HG03108 (cell line): ENCODE data around the gene MPO.

Experiments
- ATAC-seq: cut with Tn5 transposase; IDR thresholded peaks from one replicate; pipeline ENCODE4 v1.9.1; 2021; ENCODE audit warnings: moderate library complexity; ENCODE audit not compliant: unreplicated experiment

Gene MPO

DNA sequence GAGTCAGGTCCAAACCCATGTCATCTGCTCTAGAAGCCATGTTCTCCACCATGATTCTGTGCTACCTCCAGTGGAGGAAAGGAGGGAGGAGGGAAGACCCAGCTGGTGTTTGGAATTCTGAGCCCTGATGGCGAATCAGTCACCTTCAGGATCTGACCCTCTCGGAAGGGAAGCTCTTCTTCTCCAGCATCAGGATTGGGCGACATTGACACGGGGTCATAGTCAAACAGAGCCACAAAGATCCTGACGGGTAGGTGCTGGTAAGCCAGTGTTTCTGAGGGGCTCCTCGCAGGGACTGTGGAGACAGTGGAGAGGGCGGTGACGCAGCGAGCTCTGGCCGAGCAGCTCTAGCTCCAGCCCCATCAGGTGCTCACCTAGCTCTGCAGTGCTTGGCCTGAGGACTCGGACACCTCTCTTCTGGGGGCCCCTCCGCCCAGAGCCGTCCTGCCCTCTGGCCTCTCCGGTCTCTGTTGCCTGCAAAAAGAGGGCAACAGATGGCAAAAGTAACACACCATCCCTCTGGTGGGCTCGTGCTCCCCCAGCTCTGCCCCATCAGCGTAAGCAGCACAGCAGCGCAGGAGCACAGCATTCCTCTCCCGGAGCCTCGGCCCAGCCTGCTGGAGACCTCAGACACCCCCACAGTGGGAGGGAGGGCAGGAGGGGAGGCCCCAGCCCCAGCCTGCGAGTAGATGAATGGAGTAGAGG, 26.9 kb upstream of the MPO start:
- no peak for ATAC-seq

DNA sequence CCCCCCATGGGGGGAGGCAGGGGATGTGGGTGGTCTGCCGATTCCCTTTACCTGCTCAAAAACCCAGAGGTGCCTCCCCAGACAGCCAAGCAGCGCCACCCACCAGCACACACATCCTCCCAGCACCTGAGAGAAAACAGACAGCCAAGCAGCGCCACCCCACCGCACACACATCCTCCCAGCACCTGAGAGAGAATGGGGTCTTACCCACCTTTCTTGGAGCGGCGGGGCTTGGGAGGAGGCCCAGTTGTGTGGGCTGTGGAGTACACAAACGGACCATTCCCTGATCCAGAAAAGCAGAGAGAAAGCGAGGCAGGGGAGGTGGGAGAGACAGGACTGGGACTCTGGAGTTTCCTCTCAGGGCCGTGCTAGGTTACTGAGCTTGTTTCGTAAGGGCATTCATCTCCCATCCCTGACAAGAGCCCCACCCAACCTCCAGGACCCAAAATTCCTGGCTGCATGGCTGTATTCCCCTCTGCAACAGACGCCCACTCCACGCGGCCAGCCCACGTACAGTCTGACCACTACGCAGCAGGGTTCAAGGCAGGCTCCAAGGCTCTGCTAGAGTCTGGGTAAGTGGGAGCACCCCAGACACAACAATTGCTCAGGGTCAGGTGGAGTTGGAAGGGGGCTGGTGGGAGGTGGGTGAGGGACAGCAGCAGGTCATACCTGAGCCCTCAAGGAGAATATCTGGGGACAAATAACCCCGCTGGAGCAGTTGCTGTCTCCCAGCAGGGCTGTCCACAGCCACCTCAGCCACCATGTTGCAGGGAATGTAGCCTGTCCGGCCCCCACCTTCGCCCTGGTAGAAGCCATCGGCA, 25.6 kb upstream of the MPO start:
- ATAC-seq, result no peak

DNA sequence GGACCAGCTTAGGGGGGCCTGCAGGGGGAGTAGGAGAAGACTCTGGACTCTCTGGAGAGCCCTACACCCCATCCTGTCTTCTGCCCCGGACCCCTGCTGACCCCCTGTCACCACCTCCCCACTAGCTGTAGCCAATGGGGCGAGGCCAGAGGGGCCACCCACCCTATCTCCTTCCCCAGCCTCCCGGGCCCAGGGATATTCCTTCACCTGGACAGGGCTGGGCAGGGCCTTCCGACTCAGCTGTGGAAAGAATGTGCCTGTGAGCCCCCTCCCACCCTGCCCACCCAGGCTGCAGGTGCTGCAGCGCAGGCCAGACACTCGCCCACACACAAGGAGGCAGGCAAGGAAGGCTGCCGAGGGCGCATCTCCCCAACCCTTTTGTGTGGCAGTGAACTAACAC, 24.9 kb upstream of the MPO start:
- no peak for ATAC-seq

DNA sequence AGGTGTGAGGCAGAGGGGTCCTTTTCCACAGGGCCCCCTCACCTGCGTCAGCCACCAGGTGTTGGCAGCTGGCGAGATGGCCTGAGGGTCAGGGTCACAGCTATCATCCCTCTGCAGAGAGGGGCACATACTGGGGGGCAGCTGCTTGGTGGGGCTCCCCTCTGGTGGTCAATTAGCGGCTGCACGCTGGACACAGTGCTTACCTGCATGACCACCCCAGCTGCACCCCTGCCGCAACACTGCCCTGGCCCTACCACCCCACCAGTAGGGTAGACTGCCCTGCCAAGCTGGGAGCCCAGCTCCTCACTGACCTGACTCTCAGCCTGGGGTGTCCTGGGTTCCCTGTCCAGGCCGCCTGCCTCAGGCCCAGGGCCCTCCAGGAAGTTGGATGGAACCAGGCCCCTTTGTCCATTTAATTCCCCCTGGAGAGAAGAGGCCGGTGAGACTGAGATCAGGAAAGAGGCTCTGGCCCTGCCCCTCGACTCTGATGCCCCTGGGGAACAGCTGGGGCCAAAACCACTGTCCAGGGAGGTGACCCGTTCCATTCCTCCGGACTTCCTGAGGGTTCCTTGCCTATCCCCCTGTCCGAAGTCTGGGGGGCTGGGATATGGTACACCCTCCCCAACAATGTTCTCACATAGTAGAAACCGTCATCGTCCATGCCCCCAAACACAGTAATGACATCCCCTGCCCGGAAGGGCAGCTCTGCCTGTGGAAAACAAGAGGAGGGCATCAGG, 24.2 kb upstream of the MPO start:
- ATAC-seq, result no peak

DNA sequence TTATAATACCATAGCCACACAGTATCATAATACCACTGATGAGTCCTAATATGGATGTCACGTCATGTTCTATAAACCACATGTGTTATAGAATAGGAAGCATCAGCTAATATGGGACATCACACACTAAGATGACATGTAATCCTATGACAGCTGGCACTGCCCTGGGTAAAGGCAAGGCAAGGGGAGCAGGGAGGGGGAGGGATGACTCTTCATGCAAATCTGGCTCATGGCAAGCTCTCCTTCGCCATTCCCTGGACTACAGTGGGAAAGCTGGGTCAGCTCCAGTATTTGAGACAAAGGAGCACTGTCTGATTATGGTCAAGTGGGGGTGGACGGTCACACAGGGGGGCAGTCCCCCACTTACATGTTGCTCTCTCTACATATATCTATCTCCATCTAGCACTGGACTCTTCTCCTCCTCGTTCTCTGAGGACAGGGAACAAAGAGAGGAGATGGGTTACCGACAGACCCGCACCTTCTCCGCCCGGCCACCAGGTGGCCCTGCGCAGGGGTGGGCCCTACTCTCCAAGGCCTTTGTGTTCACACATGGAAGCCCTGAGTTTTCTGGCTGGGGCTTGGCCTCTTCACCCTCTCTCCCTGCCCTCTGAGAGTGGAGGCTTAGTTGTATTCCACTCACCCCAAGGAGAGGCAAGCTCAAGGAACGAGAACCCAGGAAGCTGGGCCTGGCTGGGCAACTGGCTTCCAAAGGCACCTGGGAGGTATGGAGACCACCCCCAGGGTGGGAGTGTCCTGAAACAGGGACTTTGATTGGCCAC, 23.4 kb upstream of the MPO start:
- ATAC-seq, result no peak

DNA sequence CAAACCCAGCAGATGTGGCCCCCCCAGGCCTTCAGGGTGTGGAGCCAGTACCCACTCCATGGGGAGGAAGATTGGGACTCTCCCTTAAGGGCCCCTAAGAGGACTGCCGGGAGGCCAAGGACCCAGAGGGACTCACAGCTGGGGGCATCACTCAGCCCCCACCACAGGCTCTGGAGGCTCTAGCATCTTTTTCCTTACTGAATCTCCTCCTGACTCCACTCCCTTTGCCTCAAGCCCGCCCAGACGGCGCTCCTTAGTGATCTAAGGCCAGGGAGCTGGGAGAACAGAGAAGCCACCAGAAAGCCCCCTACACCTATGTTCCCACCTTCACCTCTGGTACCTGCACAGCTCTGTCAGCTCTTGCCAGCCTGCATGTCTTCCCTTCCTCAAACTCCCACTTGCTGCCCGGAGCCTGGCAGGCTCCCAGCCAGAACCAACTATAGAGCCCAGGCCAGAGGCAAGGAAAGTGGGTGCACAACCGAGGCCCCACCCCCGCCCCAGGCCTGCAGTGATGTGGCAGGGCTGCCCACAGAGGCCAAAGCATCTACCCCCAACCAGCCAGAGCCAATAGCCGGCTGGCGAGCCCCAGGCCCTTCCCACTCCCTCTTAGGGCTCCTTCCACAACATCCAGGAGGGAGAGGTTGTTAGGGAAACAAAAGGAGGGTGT, 22.3 kb upstream of the MPO start:
- no peak for ATAC-seq

DNA sequence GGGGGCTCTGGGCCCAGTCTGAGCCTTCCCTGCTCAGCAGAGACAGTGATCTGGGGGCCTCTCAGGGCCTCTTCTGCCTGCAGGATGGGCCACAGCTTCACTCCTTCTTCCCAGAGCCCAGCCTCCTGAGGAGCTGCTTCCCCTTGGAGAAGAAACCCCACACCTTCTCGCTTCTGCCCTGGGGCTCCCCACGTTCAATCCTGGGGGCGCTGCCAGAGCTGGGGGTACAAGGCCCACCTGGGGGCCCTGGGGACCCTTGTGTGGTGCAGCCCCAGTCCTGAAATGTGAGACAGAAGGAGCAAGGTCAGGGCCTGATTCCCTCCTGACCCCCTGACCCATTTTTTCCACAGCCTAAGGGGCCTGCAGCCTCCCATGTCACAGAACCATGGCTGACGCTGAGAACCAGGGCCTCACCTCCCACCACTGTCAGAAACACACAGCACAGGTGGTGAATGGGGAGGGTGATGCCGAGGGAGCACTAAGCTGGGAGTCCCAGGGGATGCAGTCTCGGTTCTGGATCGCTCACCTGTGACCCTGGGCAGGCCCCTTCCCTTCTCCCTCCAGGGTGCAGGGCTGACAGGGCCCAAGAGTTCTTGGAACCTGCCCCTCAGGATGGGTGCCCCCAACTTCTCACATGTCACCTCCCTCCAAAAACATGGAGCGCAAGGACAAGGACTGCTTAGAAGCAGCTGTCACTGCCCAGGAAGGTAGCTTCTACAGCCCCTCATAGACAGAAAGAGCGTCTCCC, 21.6 kb upstream of the MPO start:
- ATAC-seq, result no peak

DNA sequence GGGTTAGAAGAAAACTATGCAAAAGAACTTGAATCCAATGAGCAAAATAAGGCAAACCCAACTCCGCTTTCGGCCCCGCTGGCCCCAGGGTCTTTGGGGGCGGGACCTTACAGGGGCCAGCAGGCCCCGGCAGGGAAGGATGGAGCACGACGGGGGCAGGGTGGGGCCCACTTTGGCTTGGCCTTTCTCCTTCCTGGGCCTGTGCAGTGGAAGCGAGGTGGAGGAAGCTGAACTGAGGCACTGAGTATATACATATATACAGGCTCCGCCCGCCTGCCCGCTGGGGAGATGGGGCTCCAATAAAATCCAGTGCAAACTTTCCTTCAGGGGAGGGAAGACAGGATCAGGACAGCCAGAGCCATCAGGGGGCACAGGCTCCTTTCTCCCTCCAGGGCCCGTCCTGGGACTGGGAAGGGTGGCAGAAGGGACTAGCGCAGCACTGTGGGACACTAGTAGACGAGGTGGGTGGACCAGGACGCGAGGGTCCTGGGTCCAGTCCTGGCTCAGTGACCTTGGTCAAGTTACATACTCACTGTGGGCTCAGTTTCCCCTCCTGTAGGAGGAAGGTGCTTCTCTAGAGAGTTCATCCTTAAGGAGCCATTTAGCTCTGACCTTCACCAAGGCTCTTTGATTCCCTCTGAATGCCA, 20.9 kb upstream of the MPO start:
- no peak for ATAC-seq

DNA sequence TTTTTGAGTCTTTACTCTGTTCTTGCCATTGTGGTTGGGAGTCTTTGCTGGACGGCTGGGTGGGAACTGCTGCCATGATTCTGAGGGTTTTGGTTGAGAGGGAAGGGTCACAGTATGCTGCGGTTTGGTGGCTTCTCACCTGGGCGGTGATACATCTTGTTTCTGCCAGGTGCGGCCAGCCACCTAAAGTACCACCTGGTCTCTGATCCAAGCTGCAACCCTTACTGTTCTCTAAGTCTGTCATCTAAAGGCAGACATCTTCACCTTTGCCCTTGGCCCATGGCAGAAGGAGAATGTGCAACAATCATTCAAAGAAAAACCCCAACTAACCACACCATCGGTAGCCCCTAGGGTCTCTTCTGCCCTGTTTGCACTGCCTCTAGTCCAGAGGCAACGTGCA, 19.6 kb upstream of the MPO start:
- no peak for ATAC-seq

DNA sequence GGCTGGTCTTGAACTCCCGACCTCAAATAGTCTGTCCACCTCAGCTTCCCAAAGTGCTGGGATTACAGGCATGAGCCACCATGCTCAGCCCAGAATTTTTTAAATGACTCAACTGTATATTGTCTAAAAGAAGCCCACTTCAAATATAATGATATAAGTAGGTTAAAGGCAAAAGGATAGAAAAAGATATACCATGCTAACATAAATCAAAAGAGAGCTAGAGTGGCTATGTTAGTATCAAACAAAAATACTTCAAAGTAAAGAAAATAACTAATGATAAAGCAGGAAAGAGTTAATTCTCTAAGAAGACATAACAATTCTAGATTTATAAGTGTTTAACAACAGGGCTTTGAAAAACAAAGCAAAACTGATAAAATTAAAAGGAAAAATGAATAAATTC, 13.3 kb upstream of the MPO start:
- ATAC-seq, result no peak

DNA sequence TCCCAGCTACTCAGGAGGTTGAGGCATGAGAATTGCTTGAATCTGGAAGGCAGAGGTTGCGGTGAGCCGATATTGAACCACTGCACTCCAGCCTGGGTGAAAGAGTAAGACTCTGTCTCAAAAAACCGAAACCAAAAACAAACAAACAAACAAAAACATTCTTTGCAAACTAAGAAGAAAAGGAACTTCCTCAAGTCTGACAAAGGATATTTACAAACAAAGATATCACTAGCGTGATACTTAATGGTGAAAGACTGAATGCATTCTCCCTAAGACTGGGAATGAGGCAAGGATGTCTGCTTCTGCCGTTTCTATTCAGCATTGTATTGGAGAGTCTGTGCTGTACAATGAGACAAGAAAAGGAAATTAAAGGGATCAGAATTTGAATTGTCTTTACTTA, 10.5 kb upstream of the MPO start:
- ATAC-seq, result no peak

DNA sequence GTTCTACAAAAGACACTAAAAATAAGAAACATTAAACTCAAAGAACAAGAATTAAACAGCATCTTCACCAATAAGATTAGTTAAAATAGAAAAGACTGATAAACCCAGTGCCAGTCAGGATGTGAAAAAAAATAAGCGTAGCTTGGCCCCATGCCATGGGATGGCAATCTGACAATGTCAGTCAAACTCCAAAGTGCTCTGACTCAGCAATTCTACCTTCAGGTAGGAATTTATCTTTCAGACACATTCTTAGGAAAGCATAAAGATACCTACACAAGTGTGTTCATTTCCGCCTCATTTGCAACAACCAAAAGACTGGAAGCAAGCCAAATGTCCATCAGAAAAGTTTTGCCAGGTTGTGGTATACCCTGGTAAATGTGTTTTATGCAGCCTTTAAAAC, 9.1 kb upstream of the MPO start:
- no peak for ATAC-seq

DNA sequence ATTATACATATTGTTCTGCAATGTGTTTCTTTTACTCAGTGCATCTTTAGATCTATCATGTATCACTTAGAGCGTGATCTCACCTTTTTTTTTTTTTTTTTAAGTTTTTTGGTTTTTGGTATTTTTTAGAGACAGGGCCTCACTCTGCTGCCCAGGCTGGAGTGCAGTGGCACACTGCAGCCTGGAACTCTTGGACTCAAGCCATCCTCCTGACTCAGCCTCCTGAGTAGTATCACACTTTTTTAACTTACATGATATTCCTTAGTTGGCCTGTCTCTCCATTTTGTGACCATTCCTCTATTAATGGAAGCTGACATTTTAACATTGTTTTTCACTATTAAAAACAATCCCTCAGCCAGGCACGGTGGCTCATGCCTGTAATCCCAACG, 4.7 kb upstream of the MPO start:
- no peak for ATAC-seq

DNA sequence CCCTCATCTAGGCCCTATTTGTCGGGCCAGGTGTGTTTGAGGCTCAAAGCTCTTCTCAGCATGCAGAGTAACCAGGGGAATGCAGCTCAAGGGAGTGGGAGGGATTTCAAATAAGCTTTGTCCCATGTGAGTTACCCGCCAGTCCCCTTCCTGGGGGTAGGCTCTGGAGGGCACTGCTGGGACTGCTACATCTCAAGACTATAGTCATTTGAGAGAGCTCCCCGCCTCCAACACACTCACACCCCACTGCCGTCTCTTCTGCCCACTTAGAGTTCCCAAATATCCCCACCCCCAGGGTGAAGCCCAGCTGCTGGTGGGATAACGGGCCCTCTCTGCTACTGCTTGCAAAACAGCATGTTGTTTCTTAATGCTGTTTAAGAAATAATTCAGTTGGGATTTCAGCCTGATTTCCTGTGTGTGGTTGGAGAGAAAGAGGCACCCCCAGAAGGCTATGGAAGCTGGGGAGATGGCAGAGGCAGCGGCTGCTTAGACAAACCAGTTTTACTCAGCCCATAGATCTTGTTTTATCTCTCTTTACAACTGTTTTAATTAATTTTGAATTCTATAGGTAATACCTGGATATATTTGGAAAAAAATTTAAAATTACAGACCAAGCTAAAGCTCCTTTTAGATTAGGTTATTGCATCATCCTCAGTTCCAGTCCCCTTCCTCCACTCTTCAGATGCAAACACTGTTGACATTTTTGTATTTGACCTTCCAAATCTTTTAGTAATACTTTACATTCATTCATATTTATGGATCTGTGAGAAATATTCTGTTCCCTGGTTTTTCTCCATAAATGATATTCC, 4.1 kb upstream of the MPO start:
- no peak for ATAC-seq

DNA sequence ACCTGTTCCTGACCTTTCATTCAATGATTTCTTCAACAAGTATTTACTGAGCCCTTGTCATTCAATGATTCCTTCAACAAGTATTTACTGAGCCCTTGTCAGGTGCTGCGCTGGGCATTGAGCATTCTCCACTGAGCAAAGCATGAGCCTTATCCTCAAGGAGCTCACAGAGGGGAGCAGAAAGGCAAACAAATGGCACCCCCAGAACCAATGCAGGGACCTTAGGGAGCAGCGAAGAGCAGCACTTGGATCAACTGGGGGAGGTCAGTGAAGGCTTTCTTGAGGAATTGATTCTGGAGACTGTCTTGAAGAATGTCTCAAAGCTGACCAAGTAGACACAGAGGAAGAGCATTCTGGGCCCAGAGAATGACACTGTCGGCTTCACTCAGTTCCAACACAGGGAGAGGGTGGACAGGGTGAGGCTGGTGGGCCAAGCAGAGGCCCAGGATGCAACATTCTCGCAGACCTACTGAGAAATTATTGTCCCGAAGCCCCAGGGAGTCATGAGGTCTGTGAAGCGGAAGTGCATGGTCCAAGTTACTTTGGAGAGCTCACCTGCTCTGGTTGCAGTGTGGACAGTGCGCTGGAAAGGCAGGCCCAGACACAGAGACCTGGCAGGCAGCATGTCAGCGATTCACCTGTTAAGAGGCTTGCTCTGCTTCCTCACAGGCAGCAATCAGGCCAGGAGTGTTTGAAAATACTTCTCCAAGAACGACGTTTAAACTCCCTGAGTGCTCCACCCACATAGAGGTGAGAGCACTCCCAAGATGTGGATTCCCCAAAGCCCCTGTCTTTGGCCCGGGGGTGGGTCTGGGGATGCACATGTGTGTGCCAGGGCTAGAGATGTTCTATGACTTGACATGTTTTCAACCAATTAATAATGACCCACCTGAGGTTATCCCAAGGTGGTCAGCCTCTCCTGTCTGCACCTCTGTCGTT, 3.2 kb upstream of the MPO start:
- ATAC-seq, result no peak

DNA sequence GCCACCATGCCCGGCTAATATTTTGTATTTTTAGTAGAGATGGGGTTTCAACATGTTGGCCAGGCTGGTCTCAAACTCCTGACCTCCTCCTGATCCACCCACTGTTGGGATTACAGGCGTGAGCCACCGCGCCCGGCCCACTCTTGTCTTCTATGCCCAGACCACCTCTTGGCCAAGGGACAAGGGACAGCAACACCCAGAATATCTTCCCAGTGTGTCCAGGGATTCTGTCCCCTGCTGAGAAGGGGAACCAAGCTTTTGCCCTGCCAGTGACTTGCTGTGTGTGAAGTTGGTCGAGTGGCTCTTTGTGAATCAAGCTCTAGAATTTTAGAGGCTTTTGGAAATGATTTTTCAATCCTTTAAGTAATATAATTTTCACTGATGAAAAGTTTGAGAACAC, 1.7 kb upstream of the MPO start:
- ATAC-seq, result no peak

DNA sequence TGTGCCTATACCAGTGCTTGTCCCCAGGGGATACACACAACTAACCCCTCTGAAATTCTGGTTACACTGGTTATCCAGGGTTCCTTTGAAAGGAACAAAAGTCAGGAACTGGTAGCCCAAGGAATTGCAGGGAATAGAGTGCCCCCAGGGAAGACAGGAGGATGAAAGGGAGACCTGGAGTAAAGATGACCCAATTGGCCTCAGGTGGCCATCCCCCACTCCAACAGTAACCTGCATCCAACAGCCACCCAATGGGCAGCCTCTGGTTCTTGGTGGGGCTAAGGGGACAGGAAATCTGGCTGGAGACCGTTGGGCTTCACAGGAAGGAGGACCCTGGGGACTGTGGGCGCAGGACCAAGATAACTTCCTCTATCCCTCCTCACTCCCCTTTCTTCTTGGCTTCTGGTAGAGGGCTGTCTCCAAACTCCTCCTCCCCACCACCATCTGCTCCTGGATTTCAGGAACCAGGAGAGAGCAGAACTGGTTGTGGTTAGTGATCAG, 826 bp upstream of the MPO start:
- no peak for ATAC-seq
